Fibroblast of the aortic adventitia (primary cell): ENCODE measurements around the gene ANKRD29. TPM values are rescaled to one million over a fixed set of nuclear protein-coding genes. Genes with fewer than 3 reads are reported as not detected.
"Not testable (repeated sequence)": the region's sequence is repeated elsewhere in the genome, so short reads cannot be mapped to it uniquely, and the experiment has no call there.

Experiments
- DNase-seq: peaks from one replicate; pipeline ENCODE4 v3.0.0-alpha.2; 2010; ENCODE audit warnings: low read depth
- H3K4me3 ChIP-seq: 2 replicates; pipeline ENCODE4 v1.5.1; 2011; ENCODE audit warnings: low read depth, mild to moderate bottlenecking, control low read depth, low read length, moderate library complexity
- CTCF ChIP-seq: IDR thresholded peaks from 2 replicates; pipeline ENCODE4 v1.5.1; 2011; ENCODE audit warnings: mild to moderate bottlenecking, low read length, control low read depth, inconsistent platforms; ENCODE audit not compliant: insufficient read depth
- total RNA-seq: library from RNA; depleted of rRNA; stranded (reverse); fragments of >200 nt; gene quantifications from 2 replicates; pipeline ENCODE4 v1.2.3, GENCODE V29; 2012; ENCODE audit warnings: low replicate concordance

The ANKRD29 gene
- total RNA-seq, 1 donor = 17.4 TPM

GRCh38 chr18:23578067-23578701, 84.5 kb downstream of the ANKRD29 start:
- DNase-seq = no peak
- TF ChIP-seq CTCF = no peak

GRCh38 chr18:23577521-23577920, 85.2 kb downstream of the ANKRD29 start:
- not testable (repeated sequence) for DNase-seq, H3K4me3 ChIP-seq

More at GRCh38 chr18:23578067-23578701, 84.5 kb downstream of the ANKRD29 start:
- no peak overlapping the region for H3K4me3 ChIP-seq

GRCh38 chr18:23575309-23575651, 87.4 kb downstream of the ANKRD29 start:
- DNase-seq = no peak
- no peak for TF ChIP-seq CTCF
- no peak overlapping the region for H3K4me3 ChIP-seq

- no peak for TF ChIP-seq CTCF
- H3K4me3 ChIP-seq = no peak overlapping the region
- DNase-seq = no peak
Observed at GRCh38 chr18:23574611-23575308, 88.0 kb downstream of the ANKRD29 start.

- no peak for TF ChIP-seq CTCF
- H3K4me3 ChIP-seq = no peak overlapping the region
- DNase-seq = peak; percentile 80
Observed at GRCh38 chr18:23573626-23574431, 88.9 kb downstream of the ANKRD29 start.

- H3K4me3 ChIP-seq = no peak overlapping the region
- no peak for DNase-seq
- no peak for TF ChIP-seq CTCF
Observed at GRCh38 chr18:23573020-23573419, 89.7 kb downstream of the ANKRD29 start.

- TF ChIP-seq CTCF = no peak
- no peak overlapping the region for H3K4me3 ChIP-seq
- no peak for DNase-seq
Observed at GRCh38 chr18:23572570-23572969, 90.1 kb downstream of the ANKRD29 start.
